Choroid plexus epithelial cell (primary cell): ENCODE data around the gene LAPTM5.

ENCODE experiments used
- DNase-seq: peaks from one replicate; pipeline ENCODE4 v3.0.0-alpha.2; 2010; ENCODE audit warnings: low read depth
- H3K4me3 ChIP-seq: 2 replicates; pipeline ENCODE4 v1.5.1; 2011; ENCODE audit warnings: low read depth, mild to moderate bottlenecking, control low read depth, low read length, moderate library complexity
- CTCF ChIP-seq: conservative IDR thresholded peaks from 2 replicates; pipeline ENCODE4 v1.5.1; 2011; ENCODE audit warnings: low read depth, mild to moderate bottlenecking, control low read depth, inconsistent platforms, low read length, moderate library complexity

LAPTM5 gene

GRCh38 chr1:30801771-30802198 is 44.2 kb upstream of the LAPTM5 start:
- peak overlapping the region; percentile 11 for H3K4me3 ChIP-seq
- TF ChIP-seq CTCF: peak; percentile 97
- DNase-seq: peak; percentile 63

GRCh38 chr1:30799233-30799511 is 41.6 kb upstream of the LAPTM5 start:
- no peak for DNase-seq
- H3K4me3 ChIP-seq: no peak overlapping the region
- TF ChIP-seq CTCF: no peak

- no peak for TF ChIP-seq CTCF
- DNase-seq: no peak
- no peak overlapping the region for H3K4me3 ChIP-seq
These were observed 41.0 kb upstream of the LAPTM5 start for GRCh38 chr1:30798389-30799232.

- no peak for DNase-seq
- TF ChIP-seq CTCF: no peak
- no peak overlapping the region for H3K4me3 ChIP-seq
These were observed 37.5 kb upstream of the LAPTM5 start for GRCh38 chr1:30795026-30795425.

- H3K4me3 ChIP-seq: no peak overlapping the region
- DNase-seq: no peak
- TF ChIP-seq CTCF: no peak
These were observed 36.7 kb upstream of the LAPTM5 start for GRCh38 chr1:30794260-30794659.

- no peak for DNase-seq
- TF ChIP-seq CTCF: no peak
- H3K4me3 ChIP-seq: no peak overlapping the region
These were observed 35.6 kb upstream of the LAPTM5 start for GRCh38 chr1:30793209-30793608.

GRCh38 chr1:30791868-30792267 is 34.3 kb upstream of the LAPTM5 start:
- no peak for DNase-seq
- no peak for TF ChIP-seq CTCF
- H3K4me3 ChIP-seq: no peak overlapping the region
